ENCODE results near the gene SMC4. TPM values are rescaled to one million over a fixed set of nuclear protein-coding genes. Genes with fewer than 3 reads are reported as not detected.

SMC4 gene
- total RNA-seq, 1 donor from 2014 or later, result 68.8 TPM

DNA sequence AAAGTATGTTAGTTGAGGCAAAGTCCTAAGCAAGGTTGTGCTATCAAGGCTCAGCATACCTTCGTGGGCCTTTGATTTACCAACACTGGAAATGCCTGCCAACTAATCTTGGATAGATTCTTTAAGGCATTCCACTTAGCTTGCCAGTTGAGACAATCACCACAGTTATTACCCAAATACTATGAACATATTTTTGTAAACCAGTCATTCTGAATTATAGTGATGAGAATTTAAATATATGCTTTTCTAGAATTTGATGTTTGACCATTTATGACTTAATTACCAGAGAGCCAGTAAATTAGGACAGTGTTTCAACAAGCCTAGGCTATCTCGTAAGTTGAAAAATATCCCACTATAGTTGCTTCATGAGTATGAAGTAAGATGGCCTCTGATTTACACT is 34.6 kb downstream of the SMC4 start:
- TF ChIP-seq, protein P1, sequence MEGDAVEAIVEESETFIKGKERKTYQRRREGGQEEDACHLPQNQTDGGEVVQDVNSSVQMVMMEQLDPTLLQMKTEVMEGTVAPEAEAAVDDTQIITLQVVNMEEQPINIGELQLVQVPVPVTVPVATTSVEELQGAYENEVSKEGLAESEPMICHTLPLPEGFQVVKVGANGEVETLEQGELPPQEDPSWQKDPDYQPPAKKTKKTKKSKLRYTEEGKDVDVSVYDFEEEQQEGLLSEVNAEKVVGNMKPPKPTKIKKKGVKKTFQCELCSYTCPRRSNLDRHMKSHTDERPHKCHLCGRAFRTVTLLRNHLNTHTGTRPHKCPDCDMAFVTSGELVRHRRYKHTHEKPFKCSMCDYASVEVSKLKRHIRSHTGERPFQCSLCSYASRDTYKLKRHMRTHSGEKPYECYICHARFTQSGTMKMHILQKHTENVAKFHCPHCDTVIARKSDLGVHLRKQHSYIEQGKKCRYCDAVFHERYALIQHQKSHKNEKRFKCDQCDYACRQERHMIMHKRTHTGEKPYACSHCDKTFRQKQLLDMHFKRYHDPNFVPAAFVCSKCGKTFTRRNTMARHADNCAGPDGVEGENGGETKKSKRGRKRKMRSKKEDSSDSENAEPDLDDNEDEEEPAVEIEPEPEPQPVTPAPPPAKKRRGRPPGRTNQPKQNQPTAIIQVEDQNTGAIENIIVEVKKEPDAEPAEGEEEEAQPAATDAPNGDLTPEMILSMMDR (IDR thresholded peaks at IDR 0.05), result no peak
- Mint-ChIP-seq H3K9me3 (ENCODE audit: unreplicated experiment) (no peaks in the 10 kb centered on the region), H3K4me3 (ENCODE audit: unreplicated experiment) (no peak overlapping the region), H3K36me3 (ENCODE audit: unreplicated experiment) (peaks cover 49% of the 10 kb centered on the region), H3K27ac (ENCODE audit: unreplicated experiment) (no peak overlapping the region), H3K4me1 (ENCODE audit: unreplicated experiment) (peaks cover 19% of the 10 kb centered on the region), H3K27me3 (ENCODE audit: unreplicated experiment) (no peaks in the 10 kb centered on the region)
- DNase-seq (ENCODE audit: extremely low spot score, unreplicated experiment), result no peak

DNA sequence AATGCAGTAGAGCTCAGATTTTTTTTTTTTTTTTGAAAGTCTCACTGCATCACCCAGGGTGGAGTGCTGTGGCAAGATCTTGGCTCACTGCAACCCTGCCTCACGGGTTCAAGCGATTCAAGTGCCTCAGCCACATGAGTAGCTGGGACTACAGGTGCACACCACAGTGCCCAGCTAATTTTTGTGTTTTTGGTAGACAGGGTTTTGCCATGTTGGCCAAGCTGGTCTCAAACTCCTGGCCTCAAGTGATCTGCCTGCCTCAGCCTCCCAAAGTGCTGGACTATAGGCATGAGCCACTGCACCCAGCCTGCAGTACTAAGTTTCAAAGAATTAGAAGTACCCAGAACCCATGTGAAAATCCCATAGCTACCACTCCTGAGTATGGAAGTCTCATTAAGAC is 35.6 kb downstream of the SMC4 start:
- Mint-ChIP-seq H3K27ac (ENCODE audit: unreplicated experiment) (peak overlapping the region; percentile 52), H3K27me3 (ENCODE audit: unreplicated experiment) (no peaks in the 10 kb centered on the region), H3K4me1 (ENCODE audit: unreplicated experiment) (peaks cover 25% of the 10 kb centered on the region), H3K36me3 (ENCODE audit: unreplicated experiment) (peaks cover 57% of the 10 kb centered on the region), H3K4me3 (ENCODE audit: unreplicated experiment) (no peak overlapping the region), H3K9me3 (ENCODE audit: unreplicated experiment) (peaks cover 4% of the 10 kb centered on the region)
- TF ChIP-seq, protein P1 (IDR thresholded peaks at IDR 0.05), result no peak
- no peak for DNase-seq (ENCODE audit: extremely low spot score, unreplicated experiment)

DNA sequence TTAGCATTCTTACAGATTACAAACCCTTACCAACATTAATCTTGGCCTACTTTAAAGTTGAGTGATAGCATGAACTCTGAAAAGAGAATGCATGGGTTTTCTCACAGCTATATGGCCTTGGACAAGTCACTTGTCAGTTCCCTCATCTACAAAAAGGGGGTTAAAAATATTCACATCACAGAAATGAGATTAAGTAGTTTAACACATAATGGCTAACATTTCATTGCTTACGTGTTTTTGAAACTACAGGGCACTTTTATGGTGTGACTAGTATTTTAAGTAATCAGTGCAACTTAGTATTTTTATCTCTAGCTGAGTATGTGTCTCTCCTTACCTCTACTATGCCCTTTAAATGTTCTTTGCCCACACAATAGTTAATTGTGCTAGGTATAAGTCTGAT is 36.3 kb downstream of the SMC4 start:
- H3K4me3 Mint-ChIP-seq (ENCODE audit: unreplicated experiment), result no peak overlapping the region
- peaks cover 29% of the 10 kb centered on the region for H3K4me1 Mint-ChIP-seq (ENCODE audit: unreplicated experiment)
- no peak for DNase-seq (ENCODE audit: extremely low spot score, unreplicated experiment)
- TF ChIP-seq, protein P1 (IDR thresholded peaks at IDR 0.05), result no peak
- peak overlapping the region; percentile 18 for H3K27ac Mint-ChIP-seq (ENCODE audit: unreplicated experiment)
- H3K9me3 Mint-ChIP-seq (ENCODE audit: unreplicated experiment), result peaks cover 4% of the 10 kb centered on the region
- no peaks in the 10 kb centered on the region for H3K27me3 Mint-ChIP-seq (ENCODE audit: unreplicated experiment)
- H3K36me3 Mint-ChIP-seq (ENCODE audit: unreplicated experiment), result peaks cover 55% of the 10 kb centered on the region

DNA sequence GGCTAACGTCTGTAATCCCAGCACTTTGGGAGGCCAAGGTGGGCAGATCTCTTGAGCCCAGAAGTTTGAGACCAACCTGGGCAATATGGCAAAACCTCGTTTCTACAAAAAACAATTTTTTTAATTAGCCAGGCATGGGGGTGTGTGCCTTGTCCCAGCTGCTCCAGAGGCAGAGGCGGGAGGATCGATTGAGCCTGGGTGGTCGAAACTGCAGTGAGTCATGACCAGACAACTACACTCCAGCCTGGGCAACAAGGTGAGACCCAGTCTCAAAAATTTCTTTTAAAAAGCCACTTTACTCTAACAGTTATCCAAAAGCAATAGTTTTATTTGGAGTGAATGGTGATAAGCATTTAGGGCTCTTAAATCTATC is 37.6 kb downstream of the SMC4 start:
- Mint-ChIP-seq H3K9me3 (ENCODE audit: unreplicated experiment) (peaks cover 4% of the 10 kb centered on the region), H3K36me3 (ENCODE audit: unreplicated experiment) (peaks cover 50% of the 10 kb centered on the region), H3K27ac (ENCODE audit: unreplicated experiment) (peak overlapping the region; percentile 76), H3K4me1 (ENCODE audit: unreplicated experiment) (peaks cover 33% of the 10 kb centered on the region), H3K27me3 (ENCODE audit: unreplicated experiment) (no peaks in the 10 kb centered on the region), H3K4me3 (ENCODE audit: unreplicated experiment) (no peak overlapping the region)
- TF ChIP-seq, protein P1 (IDR thresholded peaks at IDR 0.05), result no peak
- DNase-seq (ENCODE audit: extremely low spot score, unreplicated experiment), result no peak

DNA sequence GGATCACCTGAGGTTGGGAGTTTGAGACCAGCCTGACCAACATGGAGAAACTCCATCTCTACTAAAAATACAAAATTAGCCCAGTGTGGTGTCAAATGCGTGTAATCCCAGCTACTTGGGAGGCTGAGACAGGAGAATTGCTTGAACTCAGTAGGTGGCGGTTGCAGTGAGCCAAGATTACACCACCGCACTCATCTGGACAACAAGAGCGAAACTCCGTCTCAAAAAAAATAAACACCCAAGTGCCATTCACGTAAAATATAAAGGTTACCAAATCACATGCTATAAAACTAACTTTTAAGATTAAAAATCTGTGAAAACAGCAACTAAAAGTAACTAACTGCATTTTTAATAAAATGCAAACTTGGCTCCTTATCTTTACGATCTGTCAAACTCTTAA is 41.2 kb downstream of the SMC4 start:
- no peak for DNase-seq (ENCODE audit: extremely low spot score, unreplicated experiment)
- Mint-ChIP-seq H3K36me3 (ENCODE audit: unreplicated experiment) (peaks cover 54% of the 10 kb centered on the region), H3K4me1 (ENCODE audit: unreplicated experiment) (peaks cover 45% of the 10 kb centered on the region), H3K27me3 (ENCODE audit: unreplicated experiment) (no peaks in the 10 kb centered on the region), H3K9me3 (ENCODE audit: unreplicated experiment) (peaks cover 4% of the 10 kb centered on the region), H3K4me3 (ENCODE audit: unreplicated experiment) (no peak overlapping the region), H3K27ac (ENCODE audit: unreplicated experiment) (peak overlapping the region; percentile 39)
- TF ChIP-seq, protein P1 (IDR thresholded peaks at IDR 0.05), result no peak
